H1 (cell line): ENCODE measurements around the gene TNS1. TPM values are rescaled to one million over a fixed set of nuclear protein-coding genes. Genes with fewer than 3 reads are reported as not detected.
A peak's percentile ranks its signal among the peaks of the same experiment; 100 is the strongest.

Source experiments
- CTCF ChIA-PET: fragments of 300-600 bp; sonication (Branson Sonifier 250); formaldehyde crosslinking; loops from one replicate; lab custom pipeline; 2021; ENCODE audit not compliant: partially characterized antibody; lab: Charles Lee
- POLR2A ChIA-PET: fragments of 300-600 bp; sonication (Branson Sonifier 250); formaldehyde crosslinking; loops from one replicate; lab custom pipeline; 2021; ENCODE audit warnings: inconsistent platforms; ENCODE audit not compliant: partially characterized antibody; lab: Charles Lee
- DNase-seq, 2 experiments: peaks; one replicate each; pipeline versions ENCODE4 v3.0.0 to v3.0.0-alpha.2; 2010 to 2022; ENCODE audit warnings: low spot score in 2 of 2, low read depth in 1 of 2, mixed read lengths in 1 of 2
- FAIRE-seq: peaks from 2 replicates; lab custom pipeline; 2011; peaks lifted over from hg19 to GRCh38; lab: Jason Lieb, UNC
- H2AFZ ChIP-seq: 2 replicates; pipeline ENCODE4 v1.8.1; 2012; ENCODE audit warnings: low read length, inconsistent platforms
- H2AK5ac ChIP-seq: 2 replicates; pipeline ENCODE4 v1.6.1; 2013; ENCODE audit warnings: low read depth, low read length
- H2BK120ac ChIP-seq: replicated peaks from 2 replicates; pipeline ENCODE3; 2013; ENCODE audit warnings: low read depth, low read length, inconsistent platforms
- H2BK12ac ChIP-seq: 2 replicates; pipeline ENCODE4 v1.6.1; 2013; ENCODE audit warnings: low read depth, low read length
- H2BK15ac ChIP-seq: 2 replicates; pipeline ENCODE4 v1.6.1; 2013; ENCODE audit warnings: low read length
- H2BK20ac ChIP-seq: 2 replicates; pipeline ENCODE4 v1.6.1; 2013; ENCODE audit warnings: low read length
- H2BK5ac ChIP-seq: 2 replicates; pipeline ENCODE4 v1.6.1; 2013; ENCODE audit warnings: low read depth, low read length
- H3K14ac ChIP-seq: 2 replicates; pipeline ENCODE4 v1.6.1; 2013; ENCODE audit warnings: inconsistent platforms; ENCODE audit not compliant: insufficient read length
- H3K18ac ChIP-seq: 2 replicates; pipeline ENCODE4 v1.6.1; 2013; ENCODE audit warnings: low read length; ENCODE audit errors: extremely low read depth
- H3K23ac ChIP-seq: 2 replicates; pipeline ENCODE4 v1.6.1; 2013; ENCODE audit warnings: inconsistent platforms; ENCODE audit not compliant: insufficient read length
- H3K23me2 ChIP-seq: 2 replicates; pipeline ENCODE4 v1.6.1; 2013; ENCODE audit warnings: low read depth, low read length
- H3K27ac ChIP-seq: 2 replicates; pipeline ENCODE4 v1.6.1; 2011; ENCODE audit warnings: low read depth, low read length, inconsistent platforms
- H3K27me3 ChIP-seq, 4 experiments: replicated peaks in 1 of 4; 1 replicate in 1 of 4; 2 replicates in 3 of 4; pipeline versions ENCODE4 v1.6.1 to v1.8.1; 2011 to 2013; ENCODE audit warnings: low read length in 3 of 4, mild to moderate bottlenecking in 3 of 4, inconsistent platforms in 2 of 4, mixed read lengths in 2 of 4, moderate library complexity in 1 of 4; ENCODE audit not compliant: control insufficient read depth in 3 of 4, insufficient read depth in 3 of 4; ENCODE audit errors: extremely low read depth in 1 of 4
- H3K36me3 ChIP-seq, 4 experiments: 2 replicates each; pipeline versions ENCODE4 v1.6.1 to v1.8.1; 2011 to 2013; ENCODE audit warnings: mild to moderate bottlenecking in 4 of 4, low read length in 3 of 4, moderate library complexity in 2 of 4, control low read depth in 1 of 4, inconsistent platforms in 1 of 4; ENCODE audit not compliant: insufficient read depth in 4 of 4, control insufficient read depth in 2 of 4
- H3K4ac ChIP-seq: replicated peaks from 2 replicates; pipeline ENCODE3; 2013; ENCODE audit warnings: low read length, low read depth, mixed read lengths, inconsistent platforms; ENCODE audit not compliant: insufficient read length
- H3K4me1 ChIP-seq, 4 experiments: replicated peaks in 1 of 4; 1 replicate in 1 of 4; 2 replicates in 3 of 4; pipeline versions ENCODE4 v1.6.1 to v1.8.1; 2011 to 2013; ENCODE audit warnings: low read length in 3 of 4, inconsistent platforms in 2 of 4, mixed read lengths in 1 of 4; ENCODE audit not compliant: insufficient read depth in 4 of 4, control insufficient read depth in 3 of 4
- H3K4me2 ChIP-seq, 2 experiments: 2 replicates each; pipeline versions ENCODE4 v1.6.1 to v1.8.1; 2011 to 2013; ENCODE audit warnings: low read depth in 2 of 2, low read length in 2 of 2, control low read depth in 1 of 2, inconsistent platforms in 1 of 2, mild to moderate bottlenecking in 1 of 2; ENCODE audit not compliant: insufficient read depth in 1 of 2
- H3K4me3 ChIP-seq, 4 experiments: fragments of 200-600, 300-600 bp in 1 of 4; sonication (generic), shearing (Covaris generic), sonication (Bioruptor Twin) in 1 of 4; 2 replicates each; pipeline versions ENCODE4 v1.5.1 to v1.8.1; 2011 to 2016; ENCODE audit warnings: low read length in 4 of 4, low read depth in 3 of 4, control low read depth in 2 of 4, inconsistent platforms in 2 of 4, mild to moderate bottlenecking in 2 of 4, mixed read lengths in 1 of 4, moderate library complexity in 1 of 4; ENCODE audit not compliant: insufficient read depth in 2 of 4; ENCODE audit errors: extremely low read depth in 1 of 4
- H3K56ac ChIP-seq: replicated peaks from 2 replicates; pipeline ENCODE3; 2013; ENCODE audit warnings: low read depth, mild to moderate bottlenecking, mixed read lengths, low read length, inconsistent platforms; ENCODE audit not compliant: insufficient read length
- H3K79me1 ChIP-seq: 2 replicates; pipeline ENCODE4 v1.6.1; 2013; ENCODE audit warnings: low read depth, low read length, control low read depth
- H3K79me2 ChIP-seq, 2 experiments: 2 replicates each; pipeline versions ENCODE4 v1.6.1 to v1.8.1; 2012 to 2013; ENCODE audit warnings: low read length in 2 of 2, mild to moderate bottlenecking in 2 of 2, inconsistent platforms in 1 of 2; ENCODE audit not compliant: insufficient read depth in 2 of 2, control insufficient read depth in 1 of 2
- H3K9ac ChIP-seq, 4 experiments: replicated peaks in 1 of 4; 1 replicate in 1 of 4; 2 replicates in 3 of 4; pipeline versions ENCODE4 v1.6.1 to v1.8.1; 2011 to 2013; ENCODE audit warnings: low read depth in 3 of 4, low read length in 3 of 4, control low read depth in 2 of 4, mild to moderate bottlenecking in 2 of 4, moderate library complexity in 2 of 4, inconsistent platforms in 1 of 4; ENCODE audit errors: extremely low read depth in 1 of 4
- H3K9me3 ChIP-seq, 2 experiments: 2 replicates each; pipeline versions ENCODE4 v1.6.1 to v1.8.1; 2012 to 2013; ENCODE audit warnings: mild to moderate bottlenecking in 2 of 2, moderate library complexity in 2 of 2, control low read depth in 1 of 2, inconsistent platforms in 1 of 2, low read depth in 1 of 2, low read length in 1 of 2, mixed read lengths in 1 of 2; ENCODE audit not compliant: insufficient read depth in 2 of 2
- H4K20me1 ChIP-seq, 2 experiments: replicated peaks in 1 of 2; 2 replicates each; pipeline versions ENCODE3 to v1.8.1; 2011 to 2013; ENCODE audit warnings: inconsistent platforms in 2 of 2, low read length in 2 of 2, mild to moderate bottlenecking in 1 of 2; ENCODE audit not compliant: insufficient read depth in 2 of 2, control insufficient read depth in 1 of 2
- H4K5ac ChIP-seq: 2 replicates; pipeline ENCODE4 v1.6.1; 2013; ENCODE audit warnings: low read length, low read depth, mixed read lengths, inconsistent platforms; ENCODE audit not compliant: insufficient read length
- H4K8ac ChIP-seq: 2 replicates; pipeline ENCODE4 v1.8.0; 2013; ENCODE audit warnings: mild to moderate bottlenecking, moderate library complexity, low read length, inconsistent platforms; ENCODE audit not compliant: insufficient read depth; ENCODE audit errors: extremely low read depth
- H4K91ac ChIP-seq: replicated peaks from 2 replicates; pipeline ENCODE3; 2013; ENCODE audit warnings: low read length, mixed read lengths, inconsistent platforms; ENCODE audit not compliant: insufficient read length
- BRCA1 ChIP-seq: IDR thresholded peaks from 2 replicates; pipeline ENCODE4 v1.6.1; 2012; ENCODE audit warnings: low read depth, low read length, improper control_type of control experiment
- CHD1 ChIP-seq: IDR thresholded peaks from 2 replicates; pipeline ENCODE4 v1.6.1; 2012; ENCODE audit warnings: low read depth, low read length, improper control_type of control experiment
- CHD2 ChIP-seq: IDR thresholded peaks from 2 replicates; pipeline ENCODE4 v1.6.1; 2012; ENCODE audit warnings: low read length, improper control_type of control experiment
- FOSL1 ChIP-seq: IDR thresholded peaks from 2 replicates; pipeline ENCODE4 v1.6.1; 2011; ENCODE audit warnings: mild to moderate bottlenecking, low read depth, low read length, moderate library complexity; ENCODE audit not compliant: insufficient read depth
- HDAC2 ChIP-seq, 2 experiments: fragments of 300-600 bp in 1 of 2; sonication (generic) in 1 of 2; IDR thresholded peaks; 2 replicates each; pipeline ENCODE4 v1.6.1; 2011 to 2012; ENCODE audit warnings: low read depth in 2 of 2, low read length in 2 of 2, mild to moderate bottlenecking in 2 of 2, moderate library complexity in 2 of 2, borderline replicate concordance in 1 of 2, inconsistent platforms in 1 of 2
- POLR2AphosphoS5 ChIP-seq: IDR thresholded peaks from 2 replicates; pipeline ENCODE4 v1.6.1; 2011; ENCODE audit warnings: low read depth, low read length
- RNF2 ChIP-seq: fragments of 200-900, 300-1000 bp; sonication (generic); IDR thresholded peaks from 2 replicates; pipeline ENCODE4 v1.7.1; 2016; ENCODE audit warnings: borderline replicate concordance, low read depth, mild to moderate bottlenecking, antibody characterized with exemption, low read length; ENCODE audit not compliant: poor library complexity, severe bottlenecking; ENCODE audit errors: missing control alignments
- SAP30 ChIP-seq: fragments of 300-600 bp; sonication (generic); IDR thresholded peaks from 2 replicates; pipeline ENCODE4 v1.7.1; 2012; ENCODE audit warnings: low read length, moderate library complexity, mild to moderate bottlenecking, inconsistent platforms; ENCODE audit not compliant: insufficient read depth, insufficient replicate concordance
- SP1 ChIP-seq: IDR thresholded peaks from 2 replicates; pipeline ENCODE4 v1.6.1; 2011; ENCODE audit warnings: low read depth, low read length
- TAF1 ChIP-seq: IDR thresholded peaks from 2 replicates; pipeline ENCODE4 v1.6.1; 2011; ENCODE audit warnings: mild to moderate bottlenecking, low read depth, low read length
- TBP ChIP-seq: IDR thresholded peaks from 2 replicates; pipeline ENCODE4 v1.6.1; 2011; ENCODE audit warnings: low read depth, low read length, improper control_type of control experiment
- TCF12 ChIP-seq: IDR thresholded peaks from 2 replicates; pipeline ENCODE4 v1.6.1; 2011; ENCODE audit warnings: low read depth, mild to moderate bottlenecking, low read length
- WGBS, 2 experiments: shearing (Covaris generic) in 1 of 2; methylation state at CpG; one replicate each; pipeline versions ENCODE4 v1.1.6 to v1.1.7; 2013 to 2015; ENCODE audit warnings: low lambda C conversion rate in 2 of 2, mixed read lengths in 2 of 2, inconsistent platforms in 1 of 2, low coverage in 1 of 2, missing lambda C conversion rate in 1 of 2; ENCODE audit not compliant: insufficient replicate concordance in 2 of 2, insufficient coverage in 1 of 2, insufficient read length in 1 of 2; ENCODE audit errors: extremely low coverage in 1 of 2, missing lambda C conversion rate in 1 of 2; 5-methylcytosine and 5-hydroxymethylcytosine counted together
- polyA plus RNA-seq, 7 experiments: library from polyadenylated mRNA; depleted of rRNA in 3 of 7; stranded (reverse) in 5 of 7; unstranded in 2 of 7; fragments of >200 nt in 5 of 7; fragments of 200-250 nt in 2 of 7; gene quantifications; 1 replicate in 5 of 7; 2 replicates in 1 of 7; 4 replicates in 1 of 7; pipeline versions ENCODE4 v1.2.1 to v1.2.3, GENCODE V29; 2011 to 2013; ENCODE audit warnings: missing spikeins in 2 of 7, mixed read lengths in 2 of 7
- total RNA-seq: library from RNA; stranded (reverse); fragmentation: NEBNext Ultra II Directional; extraction: Animal tissue kit (Norgen Biotek cat#: 25700); gene quantifications from 2 replicates; pipeline ENCODE4 v1.2.1, GENCODE V29; 2021

The TNS1 gene
- total and polyA plus RNA-seq, 2 of the 8 experiments (the other 6 are each of a cell fraction or from before 2014, with no cell fraction given) = 1.5 to 5.1 TPM

GRCh38 chr2:218002143-218002844, 501 bp downstream of the TNS1 start:
- Histone ChIP-seq H3K79me1 (no peaks in the 10 kb centered on the region), H3K4me1 (peaks cover 0 to 24% (median 15%) of the 10 kb centered on the region in 4 experiments; a peak in 6 of 7 replicates), H3K79me2 (no peaks in the 10 kb centered on the region), H3K4me2 (peak overlapping the region in 1 of 2 experiments; percentile 46; a peak in 2 of 4 replicates), H3K18ac (peak overlapping the region; percentile 71; the same call in 1 of the 2 replicates), H2BK12ac (peak overlapping the region; percentile 68; the same call in 1 of the 2 replicates), H3K27me3 (peaks cover 0 to 2% (median 0%) of the 10 kb centered on the region in 4 experiments; a peak in 1 of 7 replicates), H3K56ac (no peak overlapping the region), H2BK15ac (peak overlapping the region; percentile 97; the same call in 1 of the 2 replicates), H3K36me3 (no peaks in the 10 kb centered on the region), H3K23me2 (no peaks in the 10 kb centered on the region; the same call in 1 of the 2 replicates), H3K4ac (no peak overlapping the region), H2BK5ac (0 out of 2 replicates have a peak overlapping the region, but pooled peaks have one; percentile 52), H2AK5ac (no peak overlapping the region), H2BK120ac (no peak overlapping the region), H3K23ac (no peak overlapping the region), H3K9ac (no peak overlapping the region), H2AFZ (no peak overlapping the region), H4K20me1 (no peaks in the 10 kb centered on the region), H4K8ac (no peak overlapping the region), H4K5ac (no peak overlapping the region), H3K27ac (no peak overlapping the region), H3K4me3 (no peak overlapping the region), H4K91ac (no peak overlapping the region), H3K9me3 (no peaks in the 10 kb centered on the region), H3K14ac (no peak overlapping the region), H2BK20ac (no peak overlapping the region)
- ChIA-PET CTCF (interaction anchor here (1.0 to 3.0 kb wide), 9 partner anchors 9 to 217 kb away, joined by 3 to 22 read pairs (median 7); no protein-coding TSS in a partner anchor), POLR2A (interaction anchor here (1.0 to 1.9 kb wide), 2 partner anchors 13 to 20 kb away, joined by 3 to 5 read pairs; no protein-coding TSS in a partner anchor)
- no peak for FAIRE-seq
- 54% methylated on average over 11 of the region's 12 CpGs; no CpG with 5 or more reads in 1 of the 2 experiments for WGBS, 2 experiments
- DNase-seq = no peak
- TF ChIP-seq BRCA1 (no peak), SP1 (no peak), CHD1 (no peak), FOSL1 (no peak), SAP30 (no peak), POLR2AphosphoS5 (no peak), TBP (no peak), TCF12 (no peak), RNF2 (no peak), CHD2 (no peak), HDAC2 (IDR thresholded peaks at IDR 0.05; ENCODE audit: borderline replicate concordance in 1 of 2, low read depth in 2 of 2, low read length in 2 of 2) (no peak), TAF1 (no peak)
